ENCODE measurements around the gene PDLIM4.

GRCh38 chr5:132223861-132224260 lies 33.6 kb upstream of the PDLIM4 start:
- TF ChIP-seq CTCF (IDR thresholded peaks at IDR 0.05) (no peak), GATA3 (IDR thresholded peaks at IDR 0.05; ENCODE audit: borderline replicate concordance) (no peak), MAZ (IDR thresholded peaks at IDR 0.05; ENCODE audit: borderline replicate concordance, low read depth, low read length) (no peak), ZNF302 (CRISPR knock-in tag; IDR thresholded peaks at IDR 0.05) (no peak), EHMT2 (IDR thresholded peaks at IDR 0.05; ENCODE audit: low read depth) (no peak), CEBPB (IDR thresholded peaks at IDR 0.05) (no peak), POLR2A (IDR thresholded peaks at IDR 0.05; ENCODE audit: low read length) (no peak), CHD2 (IDR thresholded peaks at IDR 0.05; ENCODE audit: low read length, partially characterized antibody) (no peak), NFE2L2 (conservative IDR thresholded peaks at IDR 0.05; ENCODE audit: low read length) (no peak), ELK1 (IDR thresholded peaks at IDR 0.05; ENCODE audit: low read depth, low read length) (no peak)

Data from A549 (cell line).